A549 treated with CpdA at 1 μM for 4 hours (cell line): ENCODE data around the gene EVPL. TPM values are rescaled to one million over a fixed set of nuclear protein-coding genes. Genes with fewer than 3 reads are reported as not detected.

Experiments used
- total RNA-seq: library from RNA; stranded (reverse); fragments of 200-300 nt; extraction: Qiagen RNA extraction; gene quantifications from 5 replicates; pipeline ENCODE4 v1.2.3, GENCODE V29; 2022; ENCODE audit warnings: low read depth

EVPL gene
- 11.9 to 17.5 TPM (median 15.2 TPM) in 5 replicates for total RNA-seq

GRCh38 chr17:76027159-76027839 is at the start of gene EVPL:
Gene EVPL (minus strand): TSS chr17:76027306. CDS start chr17:76027198, 108 bp downstream.

GRCh38 chr17:76074390-76075363 is 47.6 kb upstream of the EVPL start, which contains the start of gene GALR2:
Gene GALR2 (plus strand): TSS chr17:76074781. CDS start chr17:76074884, 103 bp downstream.

GRCh38 chr17:76072148-76072858 is 45.2 kb upstream of the EVPL start, which contains the start of gene SRP68:
Gene SRP68 (minus strand): TSS chr17:76072517. CDS start chr17:76072491, 26 bp downstream.

GRCh38 chr17:76000755-76001521 is 26.2 kb downstream of the EVPL start, which contains the start of gene CDK3:
Gene CDK3 (plus strand): TSS chr17:76000855. CDS start chr17:76001426, 571 bp downstream.

GRCh38 chr17:75978938-75979704 is 48.0 kb downstream of the EVPL start, which contains the start of the genes ACOX1 and TEN1:
Gene ACOX1 (minus strand): TSS chr17:75979166. CDS start chr17:75979073, 93 bp downstream.
Gene TEN1 (plus strand): TSS chr17:75979240. CDS start chr17:75986193, 6,953 bp downstream.

Other genes starting within 250 kb of the EVPL start
- 26.2 to 32.7 TPM (median 28.4 TPM) in 5 replicates for gene UNK, start 242.5 kb downstream of the EVPL start, total RNA-seq
- 2.9 to 5.0 TPM (median 4.2 TPM) in 5 replicates for gene UNC13D, start 182.9 kb downstream of the EVPL start, total RNA-seq
- 93.8 to 114 TPM (median 97.0 TPM) in 5 replicates for gene WBP2, start 172.0 kb downstream of the EVPL start, total RNA-seq
- 105 to 184 TPM (median 149 TPM) in 5 replicates for gene TRIM47, start 148.7 kb downstream of the EVPL start, total RNA-seq
- gene TRIM65, start 130.4 kb downstream of the EVPL start, total RNA-seq: 31.8 to 44.1 TPM (median 37.8 TPM) in 5 replicates
- 101 to 130 TPM (median 117 TPM) in 5 replicates for gene MRPL38, start 122.4 kb downstream of the EVPL start, total RNA-seq
- gene FBF1, start 86.3 kb downstream of the EVPL start, total RNA-seq: 7.9 to 11.2 TPM (median 8.6 TPM) in 5 replicates
- 13.1 to 17.1 TPM (median 15.3 TPM) in 5 replicates for gene ACOX1, start 48.1 kb downstream of the EVPL start, total RNA-seq
- gene TEN1, start 48.1 kb downstream of the EVPL start, total RNA-seq: 22.4 to 27.3 TPM (median 24.9 TPM) in 5 replicates
- gene CDK3, start 26.5 kb downstream of the EVPL start, total RNA-seq: 3.7 to 5.7 TPM (median 5.2 TPM) in 5 replicates
- 86.5 to 92.3 TPM (median 88.2 TPM) in 5 replicates for gene SRP68, start 45.2 kb upstream of the EVPL start, total RNA-seq
- 0.77 to 1.7 TPM (median 1.4 TPM) in 5 replicates for gene GALR2, start 47.5 kb upstream of the EVPL start, total RNA-seq
- gene ZACN, start 51.9 kb upstream of the EVPL start, total RNA-seq: 0.40 to 0.76 TPM (median 0.59 TPM) in 5 replicates
- 57.6 to 70.2 TPM (median 67.2 TPM) in 5 replicates for gene EXOC7, start 76.5 kb upstream of the EVPL start, total RNA-seq
- gene FOXJ1, start 113.9 kb upstream of the EVPL start, total RNA-seq: 0.23 to 0.40 TPM (median 0.30 TPM) in 5 replicates
- gene RNF157, start 213.2 kb upstream of the EVPL start, total RNA-seq: 5.4 to 10.6 TPM (median 6.3 TPM) in 5 replicates
- gene UBALD2, start 238.0 kb upstream of the EVPL start, total RNA-seq: 50.3 to 85.3 TPM (median 81.5 TPM) in 5 replicates